ENCODE data around the gene UBE2G2. TPM values are rescaled to one million over a fixed set of nuclear protein-coding genes. Genes with fewer than 3 reads are reported as not detected.
"Not testable (repeated sequence)": the region's sequence is repeated elsewhere in the genome, so short reads cannot be mapped to it uniquely, and the experiment has no call there.

Gene UBE2G2
- total and polyA plus RNA-seq, 7 donors: 21.6 to 101 (median 51.5) TPM

DNA sequence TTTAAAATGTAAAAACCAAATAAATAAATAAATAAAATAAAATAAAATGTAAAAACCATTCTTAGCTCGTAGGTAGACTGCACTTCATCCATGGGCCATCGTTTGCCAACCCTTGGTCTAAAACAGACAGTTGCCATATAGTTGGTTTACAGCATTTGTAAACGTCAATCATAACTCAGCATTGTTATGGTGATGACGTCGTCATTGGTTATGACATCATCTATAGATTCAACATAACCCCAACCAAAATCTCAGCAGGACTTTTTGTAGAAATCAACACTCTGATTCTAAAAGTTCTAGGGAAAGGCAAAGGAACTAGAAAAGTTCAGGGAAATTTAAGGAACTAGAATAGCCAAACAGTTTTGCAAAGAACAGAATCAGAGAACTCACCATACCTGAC is 32.0 kb upstream of the UBE2G2 start:
- Histone ChIP-seq H3K4me1 (peaks cover 0 to 7% (median 6%) of the 10 kb centered on the region in 4 donors), H3K36me3 (no peaks in the 10 kb centered on the region), H3K27ac (no peak overlapping the region), H3K27me3 (no peaks in the 10 kb centered on the region), H3K9me3 (peaks cover 0 to 2% (median 0%) of the 10 kb centered on the region in 4 donors), H3K4me3 (no peak overlapping the region)
- 65 to 88% methylated on average over 5 of the region's 5 CpGs for WGBS, 2 donors
- DNase-seq: no peak
- TF ChIP-seq, protein P1, sequence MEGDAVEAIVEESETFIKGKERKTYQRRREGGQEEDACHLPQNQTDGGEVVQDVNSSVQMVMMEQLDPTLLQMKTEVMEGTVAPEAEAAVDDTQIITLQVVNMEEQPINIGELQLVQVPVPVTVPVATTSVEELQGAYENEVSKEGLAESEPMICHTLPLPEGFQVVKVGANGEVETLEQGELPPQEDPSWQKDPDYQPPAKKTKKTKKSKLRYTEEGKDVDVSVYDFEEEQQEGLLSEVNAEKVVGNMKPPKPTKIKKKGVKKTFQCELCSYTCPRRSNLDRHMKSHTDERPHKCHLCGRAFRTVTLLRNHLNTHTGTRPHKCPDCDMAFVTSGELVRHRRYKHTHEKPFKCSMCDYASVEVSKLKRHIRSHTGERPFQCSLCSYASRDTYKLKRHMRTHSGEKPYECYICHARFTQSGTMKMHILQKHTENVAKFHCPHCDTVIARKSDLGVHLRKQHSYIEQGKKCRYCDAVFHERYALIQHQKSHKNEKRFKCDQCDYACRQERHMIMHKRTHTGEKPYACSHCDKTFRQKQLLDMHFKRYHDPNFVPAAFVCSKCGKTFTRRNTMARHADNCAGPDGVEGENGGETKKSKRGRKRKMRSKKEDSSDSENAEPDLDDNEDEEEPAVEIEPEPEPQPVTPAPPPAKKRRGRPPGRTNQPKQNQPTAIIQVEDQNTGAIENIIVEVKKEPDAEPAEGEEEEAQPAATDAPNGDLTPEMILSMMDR (IDR thresholded peaks at IDR 0.05): no peak
- TF ChIP-seq POLR2AphosphoS5 (IDR thresholded peaks at IDR 0.05) (no peak), POLR2A (IDR thresholded peaks at IDR 0.05) (no peak), EP300 (IDR thresholded peaks at IDR 0.05) (no peak)
- intact Hi-C loops (cut with DNase I): no loop called here

DNA sequence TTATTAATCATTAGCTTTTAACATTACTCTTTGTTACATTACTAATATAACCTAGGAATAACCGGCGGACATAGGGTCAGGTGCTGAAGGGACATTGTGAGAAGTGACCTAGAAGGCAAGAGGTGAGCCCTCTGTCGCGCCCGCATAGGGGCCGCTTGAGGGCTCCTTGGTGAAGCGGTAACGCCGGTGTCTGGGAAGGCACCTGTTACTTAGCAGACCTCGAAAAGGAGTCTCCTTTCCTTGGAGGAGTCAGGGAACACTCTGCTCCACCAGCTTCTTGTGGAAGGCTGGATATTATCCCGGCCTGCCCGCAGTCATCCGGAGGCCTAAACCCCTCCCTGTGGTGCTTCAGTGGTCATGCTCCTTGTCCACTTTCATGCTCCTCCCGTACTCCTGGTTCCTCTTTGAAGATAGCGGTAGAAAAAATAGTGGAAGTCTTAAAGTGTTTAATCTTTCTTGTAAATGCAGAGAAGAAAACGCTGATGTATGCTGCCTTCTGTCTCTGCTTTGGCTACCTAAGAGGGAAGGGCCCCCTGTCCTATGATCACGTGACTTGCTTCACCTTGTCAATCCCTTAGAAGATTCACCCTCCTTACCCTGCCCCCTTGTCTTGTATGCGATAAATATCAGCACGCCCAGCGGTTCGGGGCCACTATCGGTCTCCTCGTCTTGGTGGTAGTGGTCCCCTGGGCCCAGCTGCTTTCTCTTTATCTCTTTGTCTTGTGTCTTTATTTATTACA is 31.1 kb upstream of the UBE2G2 start:
- intact Hi-C loops (cut with DNase I); H3K4me3 ChIP-seq; DNase-seq; H3K4me1 ChIP-seq; H3K27ac ChIP-seq; H3K27me3 ChIP-seq; H3K9me3 ChIP-seq; H3K36me3 ChIP-seq: not testable (repeated sequence)
- 92 to 93% methylated on average over 23 of the region's 23 CpGs for WGBS, 2 donors

DNA sequence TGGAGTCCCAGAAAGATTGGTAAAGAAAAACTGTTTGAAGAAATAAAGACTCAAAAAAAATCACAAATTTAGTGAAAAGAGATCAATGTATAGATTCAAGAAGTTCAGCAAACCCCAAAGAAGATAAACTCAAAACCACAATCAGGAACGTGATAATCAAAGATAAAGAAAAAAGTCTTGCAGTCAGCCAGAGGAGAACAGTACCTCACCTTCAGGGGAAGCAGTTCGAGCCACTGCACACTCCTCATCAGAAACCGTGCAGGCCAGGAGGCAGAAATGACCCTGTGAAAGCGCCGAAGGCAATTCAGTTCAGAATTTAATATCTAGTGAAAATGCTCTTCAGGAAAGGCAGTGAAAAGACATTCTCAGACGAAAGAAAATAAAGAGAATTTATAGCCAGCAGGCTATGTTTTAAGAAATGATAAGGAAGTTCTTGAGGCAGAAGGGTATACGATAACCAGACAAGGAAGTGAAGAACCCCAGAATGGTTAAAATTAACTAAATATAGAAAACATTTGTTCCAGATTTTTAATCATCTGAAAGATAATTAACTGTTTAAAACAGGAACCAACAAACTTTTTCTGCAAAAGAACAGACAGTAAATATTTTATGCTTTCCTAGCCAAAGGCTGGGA is 29.7 kb upstream of the UBE2G2 start:
- no peak overlapping the region for H3K27ac ChIP-seq
- no peak for TF ChIP-seq POLR2A (IDR thresholded peaks at IDR 0.05)
- no peak for TF ChIP-seq EP300 (IDR thresholded peaks at IDR 0.05)
- TF ChIP-seq, protein P1 (IDR thresholded peaks at IDR 0.05): no peak
- TF ChIP-seq POLR2AphosphoS5 (IDR thresholded peaks at IDR 0.05): no peak
- peaks cover 0 to under 1% (median under 1%) of the 10 kb centered on the region in 4 donors for H3K4me1 ChIP-seq
- no peak overlapping the region for H3K4me3 ChIP-seq
- H3K27me3 ChIP-seq: no peaks in the 10 kb centered on the region
- H3K36me3 ChIP-seq: no peaks in the 10 kb centered on the region
- WGBS, 2 donors: 25 to 27% methylated on average over 7 of the region's 7 CpGs
- DNase-seq: no peak
- peaks cover 0 to 4% (median 1%) of the 10 kb centered on the region in 4 donors for H3K9me3 ChIP-seq
- intact Hi-C loops (cut with DNase I): no loop called here

DNA sequence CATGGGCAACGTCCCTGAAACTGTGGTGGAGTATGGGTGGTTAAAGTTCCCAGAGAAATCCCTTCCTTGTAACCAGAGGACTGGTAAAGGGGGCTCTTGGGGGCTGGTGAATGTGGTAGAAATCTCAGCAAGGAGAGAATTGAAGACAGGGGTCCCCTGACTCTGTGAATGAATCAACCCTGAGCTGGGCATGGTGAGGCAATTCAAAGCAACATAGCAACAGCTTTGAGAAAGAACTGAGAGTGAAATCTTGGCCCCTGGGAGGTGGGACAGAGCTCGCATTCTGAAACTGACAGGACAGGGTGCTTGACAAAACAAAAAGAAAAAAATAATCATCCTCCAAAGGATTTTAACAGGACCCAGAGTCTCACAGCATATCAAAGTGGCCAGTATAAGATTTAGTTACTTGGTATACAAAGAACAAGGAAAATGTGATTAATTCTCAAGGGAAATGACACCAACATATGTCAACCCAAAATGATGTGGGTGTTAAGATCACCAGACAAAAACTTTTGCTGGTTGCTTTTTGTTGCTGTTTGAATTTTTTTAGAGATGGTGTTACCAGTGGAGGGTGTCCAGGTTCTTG is 28.0 kb upstream of the UBE2G2 start:
- DNase-seq: no peak
- peaks cover 0 to 4% (median 1%) of the 10 kb centered on the region in 4 donors for H3K9me3 ChIP-seq
- no peaks in the 10 kb centered on the region for H3K36me3 ChIP-seq
- H3K4me1 ChIP-seq: no peaks in the 10 kb centered on the region
- H3K27me3 ChIP-seq: no peaks in the 10 kb centered on the region
- no peak overlapping the region for H3K4me3 ChIP-seq
- TF ChIP-seq POLR2A (IDR thresholded peaks at IDR 0.05) (no peak), POLR2AphosphoS5 (IDR thresholded peaks at IDR 0.05) (no peak), EP300 (IDR thresholded peaks at IDR 0.05) (no peak)
- TF ChIP-seq, protein P1 (IDR thresholded peaks at IDR 0.05): no peak
- intact Hi-C loops (cut with DNase I): no loop called here
- 59 to 73% methylated on average over 2 of the region's 2 CpGs for WGBS, 2 donors
- H3K27ac ChIP-seq: no peak overlapping the region

DNA sequence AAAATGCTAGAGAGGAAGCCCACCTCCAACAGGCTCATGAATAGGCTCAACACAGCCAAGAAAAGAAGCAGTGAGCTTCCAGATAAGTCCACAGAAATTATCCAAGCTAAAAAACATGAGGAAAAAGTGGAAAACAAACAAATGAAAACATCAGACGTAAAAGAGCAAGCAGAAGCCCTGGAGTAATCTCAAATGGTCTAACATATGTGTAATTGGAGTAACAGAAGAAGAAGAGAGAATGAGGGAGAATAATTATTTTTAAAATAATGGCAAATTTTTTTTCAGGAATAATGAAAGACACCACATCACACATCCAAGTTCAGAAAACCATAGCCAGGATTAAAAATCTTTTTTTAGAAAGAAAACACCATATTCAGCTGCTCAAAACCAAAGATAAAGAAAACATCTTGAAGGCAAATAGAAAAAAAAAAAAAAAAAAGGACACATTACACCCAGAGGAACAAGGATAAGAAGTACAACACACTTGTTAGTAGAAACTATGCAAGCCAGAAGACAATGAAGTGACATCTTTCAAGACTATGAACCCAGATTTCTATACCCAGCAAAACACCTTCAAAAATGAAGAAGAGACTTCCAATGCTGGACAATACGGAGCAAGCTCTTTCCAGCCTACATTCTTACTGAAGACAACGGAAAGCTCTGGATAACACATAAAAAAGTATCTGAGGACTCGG is 26.9 kb upstream of the UBE2G2 start:
- DNase-seq: no peak
- H3K4me1 ChIP-seq: no peaks in the 10 kb centered on the region
- no peak overlapping the region for H3K4me3 ChIP-seq
- intact Hi-C loops (cut with DNase I): no loop called here
- peaks cover 0 to 4% (median 1%) of the 10 kb centered on the region in 4 donors for H3K9me3 ChIP-seq
- WGBS, 2 donors: 91 to 94% methylated on average over 4 of the region's 4 CpGs
- no peaks in the 10 kb centered on the region for H3K27me3 ChIP-seq
- H3K27ac ChIP-seq: no peak overlapping the region
- TF ChIP-seq EP300 (IDR thresholded peaks at IDR 0.05) (no peak), POLR2A (IDR thresholded peaks at IDR 0.05) (no peak), POLR2AphosphoS5 (IDR thresholded peaks at IDR 0.05) (no peak)
- TF ChIP-seq, protein P1 (IDR thresholded peaks at IDR 0.05): no peak
- H3K36me3 ChIP-seq: no peaks in the 10 kb centered on the region
